ENCODE data around the gene POU3F4.

DNA sequence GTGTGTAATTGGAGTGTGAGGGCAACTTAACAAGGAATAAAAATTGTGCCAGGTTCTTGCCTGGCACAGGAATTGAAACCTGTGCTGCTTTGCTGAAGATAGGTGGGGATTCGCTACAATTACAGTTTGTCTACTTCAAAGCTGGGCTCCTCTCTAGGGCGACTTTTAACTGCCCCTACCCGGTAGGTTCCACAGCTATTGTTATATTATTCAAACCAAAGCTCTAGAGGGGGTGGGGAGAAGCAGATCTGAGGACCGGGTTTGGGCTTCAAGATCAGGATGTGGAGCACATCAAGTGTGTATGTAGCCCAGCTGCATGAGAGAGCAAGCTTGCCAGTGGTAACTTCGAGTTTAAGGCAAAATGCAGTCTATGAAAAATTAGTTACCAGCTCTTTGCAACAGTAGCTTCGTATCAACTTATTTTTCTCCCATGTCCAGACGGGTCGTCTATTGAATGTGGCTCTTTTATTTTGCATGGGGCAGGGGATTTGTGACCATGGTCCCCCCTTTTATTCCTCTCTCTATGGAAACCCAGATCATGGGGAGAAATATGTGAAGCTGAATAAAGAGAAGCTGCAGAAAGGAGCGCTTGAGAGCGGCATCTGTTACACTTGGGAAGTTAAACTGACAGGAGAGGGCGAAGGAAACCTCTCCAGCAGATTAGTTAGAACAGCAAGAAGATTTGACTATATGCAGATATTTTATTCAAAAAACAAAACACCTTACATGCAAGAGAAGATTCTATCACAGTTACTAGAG lies 3.2 kb upstream of the POU3F4 start:
- TF ChIP-seq, protein P1, sequence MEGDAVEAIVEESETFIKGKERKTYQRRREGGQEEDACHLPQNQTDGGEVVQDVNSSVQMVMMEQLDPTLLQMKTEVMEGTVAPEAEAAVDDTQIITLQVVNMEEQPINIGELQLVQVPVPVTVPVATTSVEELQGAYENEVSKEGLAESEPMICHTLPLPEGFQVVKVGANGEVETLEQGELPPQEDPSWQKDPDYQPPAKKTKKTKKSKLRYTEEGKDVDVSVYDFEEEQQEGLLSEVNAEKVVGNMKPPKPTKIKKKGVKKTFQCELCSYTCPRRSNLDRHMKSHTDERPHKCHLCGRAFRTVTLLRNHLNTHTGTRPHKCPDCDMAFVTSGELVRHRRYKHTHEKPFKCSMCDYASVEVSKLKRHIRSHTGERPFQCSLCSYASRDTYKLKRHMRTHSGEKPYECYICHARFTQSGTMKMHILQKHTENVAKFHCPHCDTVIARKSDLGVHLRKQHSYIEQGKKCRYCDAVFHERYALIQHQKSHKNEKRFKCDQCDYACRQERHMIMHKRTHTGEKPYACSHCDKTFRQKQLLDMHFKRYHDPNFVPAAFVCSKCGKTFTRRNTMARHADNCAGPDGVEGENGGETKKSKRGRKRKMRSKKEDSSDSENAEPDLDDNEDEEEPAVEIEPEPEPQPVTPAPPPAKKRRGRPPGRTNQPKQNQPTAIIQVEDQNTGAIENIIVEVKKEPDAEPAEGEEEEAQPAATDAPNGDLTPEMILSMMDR (IDR thresholded peaks at IDR 0.05; ENCODE audit: insufficient read depth, low read depth, low read length) = no peak
- no peak for TF ChIP-seq EZH2 (IDR thresholded peaks at IDR 0.05; ENCODE audit: insufficient read depth, low read length)
